DND-41 (cell line): ENCODE results near the gene GPATCH4.

ENCODE experiments used
- CTCF ChIP-seq: IDR thresholded peaks from 2 replicates; pipeline ENCODE4 v1.5.1; 2012; ENCODE audit warnings: borderline replicate concordance, low read length, moderate library complexity, mild to moderate bottlenecking; ENCODE audit not compliant: poor library complexity, severe bottlenecking; ENCODE audit errors: extremely low read depth
- EZH2 ChIP-seq: IDR thresholded peaks from 3 replicates; pipeline ENCODE4 v1.6.1; 2012; ENCODE audit warnings: borderline replicate concordance, low read depth, mild to moderate bottlenecking, moderate library complexity, low read length, inconsistent platforms; ENCODE audit not compliant: severe bottlenecking

- no peak for TF ChIP-seq CTCF
- TF ChIP-seq EZH2 = no peak
Observed at GRCh38 chr1:156643049-156643777, 41.9 kb upstream of the GPATCH4 start.
